DND-41 (cell line): Measurements from ENCODE around the gene RGS8.

Experiments used
- EZH2 ChIP-seq: IDR thresholded peaks from 3 replicates; pipeline ENCODE4 v1.6.1; 2012; ENCODE audit warnings: borderline replicate concordance, low read depth, mild to moderate bottlenecking, moderate library complexity, low read length, inconsistent platforms; ENCODE audit not compliant: severe bottlenecking
- TF ChIP-seq, protein P1 (sequence below): IDR thresholded peaks from 2 replicates; pipeline ENCODE4 v1.5.1; 2012; ENCODE audit warnings: borderline replicate concordance, low read length, moderate library complexity, mild to moderate bottlenecking; ENCODE audit not compliant: poor library complexity, severe bottlenecking; ENCODE audit errors: extremely low read depth

DNA sequence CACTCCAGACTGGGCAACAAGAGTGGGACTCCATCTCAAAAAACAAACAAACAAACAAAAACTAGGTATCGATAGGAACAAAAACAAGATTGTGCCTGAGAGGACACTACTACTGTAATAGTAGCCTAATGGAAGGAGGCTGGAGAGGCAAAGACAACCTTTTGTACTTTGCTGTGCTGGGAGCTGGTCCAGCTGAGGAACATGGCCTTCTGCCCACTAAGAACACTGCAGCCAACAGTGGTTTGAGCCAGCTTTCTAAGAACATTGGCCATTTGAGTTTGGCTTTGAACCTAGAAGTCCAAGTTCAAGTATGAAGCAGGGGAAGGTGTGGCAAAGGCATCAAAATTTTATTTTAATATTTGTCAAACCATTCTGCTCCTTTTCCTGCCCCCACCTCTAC lies 22.7 kb upstream of the RGS8 start:
- TF ChIP-seq EZH2, result no peak
- TF ChIP-seq, protein P1, sequence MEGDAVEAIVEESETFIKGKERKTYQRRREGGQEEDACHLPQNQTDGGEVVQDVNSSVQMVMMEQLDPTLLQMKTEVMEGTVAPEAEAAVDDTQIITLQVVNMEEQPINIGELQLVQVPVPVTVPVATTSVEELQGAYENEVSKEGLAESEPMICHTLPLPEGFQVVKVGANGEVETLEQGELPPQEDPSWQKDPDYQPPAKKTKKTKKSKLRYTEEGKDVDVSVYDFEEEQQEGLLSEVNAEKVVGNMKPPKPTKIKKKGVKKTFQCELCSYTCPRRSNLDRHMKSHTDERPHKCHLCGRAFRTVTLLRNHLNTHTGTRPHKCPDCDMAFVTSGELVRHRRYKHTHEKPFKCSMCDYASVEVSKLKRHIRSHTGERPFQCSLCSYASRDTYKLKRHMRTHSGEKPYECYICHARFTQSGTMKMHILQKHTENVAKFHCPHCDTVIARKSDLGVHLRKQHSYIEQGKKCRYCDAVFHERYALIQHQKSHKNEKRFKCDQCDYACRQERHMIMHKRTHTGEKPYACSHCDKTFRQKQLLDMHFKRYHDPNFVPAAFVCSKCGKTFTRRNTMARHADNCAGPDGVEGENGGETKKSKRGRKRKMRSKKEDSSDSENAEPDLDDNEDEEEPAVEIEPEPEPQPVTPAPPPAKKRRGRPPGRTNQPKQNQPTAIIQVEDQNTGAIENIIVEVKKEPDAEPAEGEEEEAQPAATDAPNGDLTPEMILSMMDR, result no peak
